ENCODE data around the gene KNDC1.

The KNDC1 gene

GRCh38 chr10:133140417-133141143 is 19.4 kb upstream of the KNDC1 start:
- Histone ChIP-seq H3K4me3 (IDR thresholded peaks at IDR 0.05; ENCODE audit: insufficient read depth, low read depth, low read length) (no peak overlapping the region), H4K20me1 (ENCODE audit: insufficient read depth) (no peaks in the 10 kb centered on the region), H3K79me2 (ENCODE audit: insufficient read depth, low read depth) (no peaks in the 10 kb centered on the region), H3K4me2 (no peak overlapping the region), H3K4me1 (ENCODE audit: low read depth, poor library complexity, severe bottlenecking) (no peaks in the 10 kb centered on the region), H3K27ac (no peak overlapping the region), H3K9ac (no peak overlapping the region), H3K27me3 (ENCODE audit: insufficient read depth, low read depth) (peaks cover 26% of the 10 kb centered on the region; the same call in 1 of the 2 replicates), H2AFZ (ENCODE audit: low read depth) (no peak overlapping the region), H3K36me3 (ENCODE audit: insufficient read depth) (no peaks in the 10 kb centered on the region)
- no peak for TF ChIP-seq CTCF (conservative IDR thresholded peaks at IDR 0.05; ENCODE audit: low read depth, low read length)

- Histone ChIP-seq H3K36me3 (ENCODE audit: insufficient read depth) (no peaks in the 10 kb centered on the region), H3K79me2 (ENCODE audit: insufficient read depth, low read depth) (no peaks in the 10 kb centered on the region), H3K4me2 (no peak overlapping the region), H3K9ac (no peak overlapping the region), H3K4me1 (ENCODE audit: low read depth, poor library complexity, severe bottlenecking) (no peaks in the 10 kb centered on the region), H3K4me3 (IDR thresholded peaks at IDR 0.05; ENCODE audit: insufficient read depth, low read depth, low read length) (no peak overlapping the region), H3K27me3 (ENCODE audit: insufficient read depth, low read depth) (peaks cover 26% of the 10 kb centered on the region; the same call in 1 of the 2 replicates), H3K27ac (no peak overlapping the region), H4K20me1 (ENCODE audit: insufficient read depth) (no peaks in the 10 kb centered on the region), H2AFZ (ENCODE audit: low read depth) (no peak overlapping the region)
- TF ChIP-seq CTCF (conservative IDR thresholded peaks at IDR 0.05; ENCODE audit: low read depth, low read length), result no peak
Observed at GRCh38 chr10:133141144-133141957, 18.7 kb upstream of the KNDC1 start.

GRCh38 chr10:133141958-133142340 is 18.1 kb upstream of the KNDC1 start:
- Histone ChIP-seq H3K4me1 (ENCODE audit: low read depth, poor library complexity, severe bottlenecking) (no peaks in the 10 kb centered on the region), H2AFZ (ENCODE audit: low read depth) (no peak overlapping the region)

More at GRCh38 chr10:133141958-133142340, 18.1 kb upstream of the KNDC1 start:
- no peaks in the 10 kb centered on the region for H4K20me1 ChIP-seq (ENCODE audit: insufficient read depth)
- TF ChIP-seq CTCF (conservative IDR thresholded peaks at IDR 0.05; ENCODE audit: low read depth, low read length), result no peak
- H3K79me2 ChIP-seq (ENCODE audit: insufficient read depth, low read depth), result no peaks in the 10 kb centered on the region
- H3K36me3 ChIP-seq (ENCODE audit: insufficient read depth), result no peaks in the 10 kb centered on the region
- no peak overlapping the region for H3K27ac ChIP-seq
- H3K27me3 ChIP-seq (ENCODE audit: insufficient read depth, low read depth), result peaks cover 26% of the 10 kb centered on the region; the same call in 1 of the 2 replicates
- H3K9ac ChIP-seq, result no peak overlapping the region
- H3K4me2 ChIP-seq, result no peak overlapping the region
- H3K4me3 ChIP-seq (IDR thresholded peaks at IDR 0.05; ENCODE audit: insufficient read depth, low read depth, low read length), result no peak overlapping the region

Measured in KMS-11 (cell line).